ENCODE data around the gene TOR1A.

Gene TOR1A

GRCh38 chr9:129823935-129824601 lies at the start of gene TOR1A:
TOR1A (minus strand) TSS chr9:129824136; CDS start chr9:129824085, 51 bp downstream.
- peak; percentile 87 for DNase-seq (ENCODE audit: low read depth, low spot score)

- DNase-seq (ENCODE audit: low read depth, low spot score), result no peak
Measured at GRCh38 chr9:129871046-129871445, 47.1 kb upstream of the TOR1A start.

- no peak for DNase-seq (ENCODE audit: low read depth, low spot score)
Measured at GRCh38 chr9:129869585-129870501, 45.9 kb upstream of the TOR1A start.

- DNase-seq (ENCODE audit: low read depth, low spot score), result peak; percentile 62
Measured at GRCh38 chr9:129868872-129869486, 45.0 kb upstream of the TOR1A start.

GRCh38 chr9:129868023-129868871 lies 44.3 kb upstream of the TOR1A start:
- no peak for DNase-seq (ENCODE audit: low read depth, low spot score)

- DNase-seq (ENCODE audit: low read depth, low spot score), result no peak
Measured at GRCh38 chr9:129867136-129868022, 43.4 kb upstream of the TOR1A start.

- no peak for DNase-seq (ENCODE audit: low read depth, low spot score)
Measured at GRCh38 chr9:129866394-129867135, 42.6 kb upstream of the TOR1A start.

- DNase-seq (ENCODE audit: low read depth, low spot score), result no peak
Measured at GRCh38 chr9:129865668-129866320, 41.9 kb upstream of the TOR1A start.

GRCh38 chr9:129864991-129865647 lies 41.2 kb upstream of the TOR1A start:
- no peak for DNase-seq (ENCODE audit: low read depth, low spot score)

- no peak for DNase-seq (ENCODE audit: low read depth, low spot score)
Measured at GRCh38 chr9:129863059-129863690, 39.2 kb upstream of the TOR1A start.

GRCh38 chr9:129861447-129861827 lies 37.5 kb upstream of the TOR1A start:
- DNase-seq (ENCODE audit: low read depth, low spot score), result no peak

GRCh38 chr9:129860653-129861446 lies 36.9 kb upstream of the TOR1A start:
- no peak for DNase-seq (ENCODE audit: low read depth, low spot score)

- no peak for DNase-seq (ENCODE audit: low read depth, low spot score)
Measured at GRCh38 chr9:129858167-129858962, 34.4 kb upstream of the TOR1A start.

- no peak for DNase-seq (ENCODE audit: low read depth, low spot score)
Measured at GRCh38 chr9:129857207-129857606, 33.3 kb upstream of the TOR1A start.

- no peak for DNase-seq (ENCODE audit: low read depth, low spot score)
Measured at GRCh38 chr9:129854588-129855110, 30.7 kb upstream of the TOR1A start.

GRCh38 chr9:129853614-129854013 lies 29.7 kb upstream of the TOR1A start:
- DNase-seq (ENCODE audit: low read depth, low spot score), result no peak
